HG03520 (cell line): ENCODE results near the gene LRRC15.

Experiments used
- ATAC-seq: cut with Tn5 transposase; IDR thresholded peaks from one replicate; pipeline ENCODE4 v1.9.1; 2021; ENCODE audit warnings: mild to moderate bottlenecking, moderate library complexity; ENCODE audit not compliant: unreplicated experiment

Gene LRRC15

GRCh38 chr3:194386066-194386465 is 16.5 kb upstream of the LRRC15 start:
- ATAC-seq: no peak

- no peak for ATAC-seq
Observed at GRCh38 chr3:194384569-194385001, 15.0 kb upstream of the LRRC15 start.

GRCh38 chr3:194384156-194384555 is 14.6 kb upstream of the LRRC15 start:
- no peak for ATAC-seq

- no peak for ATAC-seq
Observed at GRCh38 chr3:194383276-194383940, 13.9 kb upstream of the LRRC15 start.

GRCh38 chr3:194382892-194383223 is 13.3 kb upstream of the LRRC15 start:
- no peak for ATAC-seq

- ATAC-seq: no peak
Observed at GRCh38 chr3:194382196-194382891, 12.8 kb upstream of the LRRC15 start.

GRCh38 chr3:194381460-194381875 is 11.9 kb upstream of the LRRC15 start:
- no peak for ATAC-seq

GRCh38 chr3:194380326-194380725 is 10.8 kb upstream of the LRRC15 start:
- no peak for ATAC-seq

GRCh38 chr3:194379651-194380050 is 10.1 kb upstream of the LRRC15 start:
- ATAC-seq: no peak

GRCh38 chr3:194379231-194379630 is 9.7 kb upstream of the LRRC15 start:
- no peak for ATAC-seq

- ATAC-seq: no peak
Observed at GRCh38 chr3:194377708-194378107, 8.2 kb upstream of the LRRC15 start.

- no peak for ATAC-seq
Observed at GRCh38 chr3:194376241-194376560, 6.7 kb upstream of the LRRC15 start.

GRCh38 chr3:194375473-194376240 is 6.1 kb upstream of the LRRC15 start:
- no peak for ATAC-seq

GRCh38 chr3:194374935-194375334 is 5.4 kb upstream of the LRRC15 start:
- ATAC-seq: no peak

- ATAC-seq: no peak
Observed at GRCh38 chr3:194373899-194374298, 4.4 kb upstream of the LRRC15 start.

- ATAC-seq: no peak
Observed at GRCh38 chr3:194373028-194373427, 3.5 kb upstream of the LRRC15 start.

GRCh38 chr3:194370753-194371152 is 1.2 kb upstream of the LRRC15 start:
- no peak for ATAC-seq

- no peak for ATAC-seq
Observed at GRCh38 chr3:194368918-194369317, 625 bp downstream of the LRRC15 start.

GRCh38 chr3:194367992-194368841 is 1.3 kb downstream of the LRRC15 start:
- no peak for ATAC-seq

GRCh38 chr3:194365978-194366490 is 3.5 kb downstream of the LRRC15 start:
- no peak for ATAC-seq

GRCh38 chr3:194365526-194365925 is 4.0 kb downstream of the LRRC15 start:
- ATAC-seq: no peak
